GM21723 (cell line): ENCODE measurements around the gene AHCYL2.
"Not testable (repeated sequence)": the region's sequence is repeated elsewhere in the genome, so short reads cannot be mapped to it uniquely, and the experiment has no call there.

ENCODE experiments used
- ATAC-seq: cut with Tn5 transposase; IDR thresholded peaks from one replicate; pipeline ENCODE4 v1.9.1; 2021; ENCODE audit warnings: mild to moderate bottlenecking, moderate library complexity; ENCODE audit not compliant: unreplicated experiment

Gene AHCYL2

DNA sequence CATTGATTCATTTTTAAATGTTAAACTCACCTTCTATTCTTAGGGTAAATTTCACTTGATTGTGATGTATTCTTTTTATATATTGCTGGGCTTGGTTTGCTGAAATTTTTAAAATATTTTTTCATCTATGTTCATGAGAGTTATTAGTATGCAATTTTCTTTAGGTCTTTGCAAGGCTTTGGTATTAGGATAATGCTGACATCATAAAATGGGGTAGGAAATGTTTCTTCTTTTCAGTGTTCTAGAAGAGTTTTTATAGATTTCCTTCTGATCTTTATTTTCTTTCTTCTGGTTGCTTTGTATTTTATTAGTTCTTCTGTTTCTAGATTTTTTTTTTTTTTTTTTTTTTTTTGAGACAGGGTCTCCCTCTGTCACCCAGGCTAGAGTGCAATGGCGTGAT is 56.3 kb downstream of the AHCYL2 start:
- ATAC-seq = no peak

DNA sequence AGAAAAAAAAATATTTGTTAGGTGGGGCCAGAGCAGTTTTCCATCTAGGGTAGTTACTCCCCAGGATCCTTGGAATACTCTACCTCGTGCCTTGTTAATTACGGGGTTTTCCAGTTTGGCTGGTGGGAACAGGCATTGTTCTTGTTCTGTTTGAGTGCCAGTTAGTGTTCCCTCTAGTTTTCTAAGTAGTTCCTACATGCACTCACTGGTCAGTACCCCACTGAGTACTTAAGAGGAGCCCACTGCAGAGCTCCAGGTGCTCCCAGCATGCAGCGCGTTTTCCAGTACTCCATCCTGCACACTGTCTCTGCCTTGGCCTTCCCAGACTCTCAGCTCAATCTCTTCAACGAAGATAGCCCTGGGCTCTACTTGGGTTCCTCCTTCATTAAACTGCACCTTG is 58.0 kb downstream of the AHCYL2 start:
- no peak for ATAC-seq

DNA sequence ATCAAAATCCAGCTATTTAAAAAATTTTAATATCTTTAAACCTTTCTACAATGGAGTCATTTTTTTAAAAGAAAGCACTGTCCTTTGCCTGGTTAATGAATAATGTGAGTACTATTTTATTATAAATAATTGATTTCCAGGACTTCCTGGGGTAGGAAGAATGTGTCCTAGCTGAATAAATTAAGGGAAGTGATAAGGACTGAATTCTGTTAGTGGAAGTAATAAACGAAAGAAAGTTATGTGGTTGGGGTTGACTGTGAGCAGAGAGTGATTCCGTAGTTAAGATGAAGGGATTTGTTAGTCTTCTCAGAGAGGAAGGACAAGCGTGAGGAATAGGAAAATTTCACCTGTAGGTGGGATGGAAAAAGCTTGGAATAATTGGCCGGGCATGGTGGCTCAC is 59.1 kb downstream of the AHCYL2 start:
- no peak for ATAC-seq

DNA sequence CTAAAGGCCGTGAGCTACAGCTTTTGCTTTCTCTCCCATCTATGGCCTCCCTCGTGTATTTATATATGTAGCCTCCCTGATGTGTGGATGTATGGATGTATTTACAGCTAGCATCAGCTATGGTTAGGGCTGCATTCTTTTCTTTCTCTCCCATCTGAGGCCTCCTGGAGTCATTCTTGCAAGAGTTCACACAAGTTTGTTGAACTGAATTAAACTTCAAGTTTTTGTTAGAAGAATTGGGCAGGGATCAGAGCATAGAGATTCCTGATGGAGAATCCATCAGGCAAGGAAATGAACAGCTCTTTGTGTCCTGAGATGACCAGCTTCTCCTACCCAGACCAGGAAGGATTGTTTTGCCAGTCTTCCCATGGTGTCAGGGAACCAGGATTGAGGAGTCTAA is 60.3 kb downstream of the AHCYL2 start:
- ATAC-seq = no peak

DNA sequence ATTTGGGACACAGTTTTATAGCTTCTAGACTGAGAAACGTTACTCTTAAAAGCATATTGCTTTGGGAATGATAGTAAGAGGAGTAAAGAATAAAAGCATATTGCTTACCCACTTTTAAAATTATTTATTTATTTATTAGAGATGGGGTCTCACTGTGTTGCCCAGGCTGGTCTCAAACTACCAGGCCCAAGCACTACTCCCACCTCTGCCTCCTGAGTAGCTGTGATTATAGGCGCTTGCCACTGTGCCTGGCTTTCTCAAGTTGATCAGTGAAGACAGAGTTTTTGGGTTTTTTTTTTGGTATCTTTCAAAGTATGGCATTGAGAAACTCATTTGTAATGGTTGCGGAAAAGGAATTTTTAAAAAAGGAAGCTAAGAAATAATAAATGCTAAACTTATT is 68.0 kb downstream of the AHCYL2 start:
- ATAC-seq = no peak

DNA sequence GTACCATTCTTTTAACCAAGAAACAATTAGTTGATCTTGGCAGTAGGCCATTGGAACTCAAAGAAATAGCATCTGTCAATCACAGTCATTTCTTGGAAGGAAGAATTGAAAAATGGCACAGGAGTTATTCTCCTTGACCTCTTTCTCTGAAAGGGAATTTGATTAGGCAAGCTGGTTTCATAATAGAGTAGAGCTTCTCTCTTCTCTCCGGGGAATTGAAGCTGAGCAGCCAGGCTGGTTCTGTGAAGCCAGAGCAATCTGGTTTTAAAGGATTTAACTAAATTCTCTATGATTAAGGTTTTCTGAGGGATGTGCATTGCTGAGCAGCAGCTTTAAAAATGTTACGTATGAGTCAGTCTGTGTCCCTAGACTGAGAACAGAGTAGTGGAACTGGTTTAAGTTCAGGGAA is 70.2 kb downstream of the AHCYL2 start:
- ATAC-seq = no peak

DNA sequence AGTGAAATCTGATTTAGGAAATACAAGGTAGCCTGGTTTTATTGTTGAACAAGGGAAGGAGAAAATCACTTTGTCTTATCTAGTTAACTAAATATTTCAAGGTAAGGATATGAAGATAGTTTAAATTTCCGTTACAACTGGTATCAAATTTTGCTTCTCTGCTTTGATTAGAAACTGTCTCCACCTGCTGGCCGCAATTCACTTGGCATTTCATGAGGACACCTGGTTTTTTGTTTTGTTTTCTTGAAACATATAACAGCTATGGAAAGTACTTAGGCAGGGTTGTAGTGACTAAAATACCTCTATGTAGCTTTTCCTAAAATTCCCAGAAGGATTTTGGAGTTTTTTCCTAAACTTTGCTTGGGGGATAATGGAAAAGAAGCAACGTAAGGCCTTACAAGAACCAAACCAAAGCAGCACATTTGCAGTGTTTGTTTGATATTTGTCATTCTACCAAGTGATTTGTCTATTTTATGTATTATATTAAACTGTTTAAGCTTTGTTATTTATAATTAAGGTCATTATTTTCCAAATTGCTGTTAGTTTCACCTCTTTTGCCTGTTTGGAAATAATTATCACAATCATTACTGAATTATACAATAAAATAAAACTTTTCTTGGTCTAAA is 73.6 kb downstream of the AHCYL2 start:
- no peak for ATAC-seq

DNA sequence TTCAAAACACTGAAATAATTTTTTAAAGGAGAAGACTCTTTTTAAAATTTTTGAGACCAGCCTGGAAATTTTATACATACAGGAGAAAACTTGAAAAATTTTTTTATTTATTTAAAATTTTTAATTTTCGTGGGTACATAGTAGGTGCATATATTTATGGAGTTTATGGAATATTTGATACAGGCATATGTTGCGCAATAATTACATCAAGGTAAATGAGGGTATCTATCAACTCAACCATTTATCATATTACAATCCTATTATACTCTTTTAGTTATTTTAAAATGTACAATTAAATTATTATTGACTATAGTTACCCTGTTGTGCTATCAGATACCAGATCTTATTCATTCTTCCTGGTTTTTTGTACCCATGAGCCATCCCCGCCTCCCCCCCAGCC is 75.1 kb downstream of the AHCYL2 start:
- no peak for ATAC-seq

DNA sequence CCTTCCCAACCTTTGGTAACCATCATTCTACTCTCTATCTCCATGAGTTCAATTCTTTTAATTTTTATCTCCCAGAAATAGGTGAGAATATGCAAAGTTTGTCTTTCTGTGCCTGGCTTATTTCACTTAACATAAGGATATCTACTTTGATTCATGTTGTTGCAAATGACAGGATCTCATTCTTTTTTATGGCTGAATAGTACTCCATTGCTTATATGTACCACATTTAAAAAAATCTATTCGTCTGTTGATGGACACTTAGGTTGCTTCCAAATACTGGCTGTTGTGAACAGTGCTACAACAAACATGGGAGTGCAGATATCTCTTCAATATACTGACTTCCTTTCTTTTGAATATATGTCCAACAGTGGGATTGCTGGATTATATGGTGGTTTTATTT is 75.5 kb downstream of the AHCYL2 start:
- ATAC-seq = not testable (repeated sequence)

DNA sequence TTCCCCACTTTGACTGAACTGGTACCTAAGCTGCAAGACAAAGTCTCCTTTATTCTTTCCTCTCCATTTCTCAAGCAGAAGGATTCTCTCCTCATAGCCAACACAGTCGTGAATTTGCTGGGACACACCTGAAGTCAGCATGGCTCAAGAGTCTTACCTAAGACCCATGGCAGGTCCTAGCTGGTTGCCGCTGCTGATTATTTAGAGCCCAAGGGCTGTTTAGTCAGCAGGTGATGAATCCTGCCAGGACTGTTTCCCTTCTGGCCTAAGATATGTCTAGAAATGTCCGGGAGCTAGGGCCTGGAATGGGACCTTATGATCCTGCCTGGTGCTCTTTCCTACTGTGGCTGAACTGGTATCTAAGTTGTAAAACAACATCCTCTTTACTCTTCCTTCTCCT is 82.8 kb downstream of the AHCYL2 start:
- no peak for ATAC-seq

DNA sequence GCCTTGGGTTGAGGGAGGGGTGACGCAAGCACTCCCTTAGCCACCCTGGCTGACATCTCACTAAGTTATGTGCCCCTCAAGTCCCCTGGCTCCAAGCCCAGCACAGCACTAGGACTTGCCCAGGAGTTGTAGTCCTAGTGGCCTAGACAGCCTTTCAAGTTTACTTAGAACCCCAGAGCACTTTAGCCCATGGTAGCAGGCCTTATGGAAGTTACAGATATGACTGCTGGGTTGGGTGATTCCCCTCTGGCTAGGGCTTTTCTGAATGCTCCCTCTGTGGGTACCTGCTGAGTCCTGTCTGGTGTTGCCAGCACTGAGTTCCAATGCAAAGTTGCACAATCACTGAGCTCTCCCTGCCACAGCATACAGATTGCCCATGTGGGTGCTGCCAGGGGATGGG is 83.2 kb downstream of the AHCYL2 start:
- no peak for ATAC-seq

DNA sequence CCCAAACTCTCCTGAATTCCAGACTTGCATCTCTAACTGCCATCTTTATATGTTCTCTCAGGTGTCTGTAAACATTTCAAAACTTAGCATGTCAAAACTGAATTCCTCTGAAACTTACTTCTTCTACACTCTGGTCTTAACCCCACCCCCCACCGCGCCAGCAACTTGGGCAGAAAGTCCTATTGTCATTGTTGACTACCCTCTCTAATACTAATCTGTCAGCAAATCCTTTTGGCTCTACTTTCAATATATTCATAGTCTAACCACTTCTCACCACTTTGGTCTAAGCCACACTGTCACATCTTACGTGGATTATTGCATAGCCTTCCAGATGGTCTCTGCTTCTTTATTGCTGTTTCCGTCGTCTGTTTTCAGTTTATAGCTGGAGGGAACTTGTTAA is 86.6 kb downstream of the AHCYL2 start:
- ATAC-seq = no peak

DNA sequence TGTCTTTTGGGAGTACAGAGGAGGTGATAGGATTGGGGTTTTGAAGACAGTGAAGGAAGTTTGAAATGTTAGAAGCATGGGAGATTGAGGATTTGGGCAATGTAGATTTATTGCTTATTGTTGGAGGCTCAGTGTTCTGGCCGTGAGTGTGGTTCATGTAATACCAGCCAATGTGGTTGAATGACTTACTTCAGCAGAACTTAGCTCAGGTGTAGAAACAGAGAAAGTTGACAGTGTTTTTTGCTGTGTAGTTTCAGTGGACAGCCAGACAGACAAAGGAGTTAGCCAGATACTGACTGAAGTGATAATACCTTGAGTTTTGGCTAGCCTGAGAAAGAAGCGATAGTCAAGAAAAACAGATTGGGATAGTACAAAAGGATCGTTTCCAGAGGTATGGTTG is 88.5 kb downstream of the AHCYL2 start:
- ATAC-seq = no peak

DNA sequence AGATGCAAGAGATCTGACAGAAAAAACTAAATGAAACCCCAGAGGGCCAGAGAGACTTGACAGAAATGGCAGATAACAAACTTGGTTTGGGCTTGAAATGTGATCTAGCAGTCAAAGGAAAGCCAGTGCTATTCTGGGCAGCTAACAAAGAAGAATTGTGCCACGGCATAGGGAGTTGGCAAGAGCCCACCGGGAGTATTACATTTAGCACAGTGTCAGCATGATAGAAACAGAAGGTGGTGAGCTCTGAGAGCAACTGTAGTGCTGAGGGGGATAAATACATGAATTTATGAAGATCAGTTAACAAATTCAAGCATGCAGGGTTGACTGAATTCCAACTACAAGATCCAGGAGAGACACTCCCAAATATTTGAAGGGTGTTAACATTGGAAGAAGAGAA is 91.1 kb downstream of the AHCYL2 start:
- no peak for ATAC-seq

DNA sequence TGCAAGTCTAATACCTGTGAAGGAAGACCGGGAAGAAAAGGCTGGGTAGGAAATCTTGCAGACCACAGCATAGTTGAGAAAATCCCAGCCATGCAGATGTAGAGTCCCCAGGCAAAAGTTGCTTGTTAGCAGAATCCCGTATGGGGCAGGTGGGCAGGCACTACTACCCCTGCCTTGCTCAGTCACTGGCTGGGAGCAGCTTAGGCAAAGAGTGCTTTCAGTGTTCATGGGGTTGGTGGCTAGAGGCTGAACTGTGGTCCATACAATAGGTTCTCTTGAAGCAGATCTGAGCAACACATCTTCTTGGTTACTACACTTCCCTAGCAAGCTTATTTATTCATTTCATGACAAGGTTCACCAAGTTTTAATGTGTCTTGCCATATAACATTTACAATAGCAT is 92.6 kb downstream of the AHCYL2 start:
- ATAC-seq = no peak

DNA sequence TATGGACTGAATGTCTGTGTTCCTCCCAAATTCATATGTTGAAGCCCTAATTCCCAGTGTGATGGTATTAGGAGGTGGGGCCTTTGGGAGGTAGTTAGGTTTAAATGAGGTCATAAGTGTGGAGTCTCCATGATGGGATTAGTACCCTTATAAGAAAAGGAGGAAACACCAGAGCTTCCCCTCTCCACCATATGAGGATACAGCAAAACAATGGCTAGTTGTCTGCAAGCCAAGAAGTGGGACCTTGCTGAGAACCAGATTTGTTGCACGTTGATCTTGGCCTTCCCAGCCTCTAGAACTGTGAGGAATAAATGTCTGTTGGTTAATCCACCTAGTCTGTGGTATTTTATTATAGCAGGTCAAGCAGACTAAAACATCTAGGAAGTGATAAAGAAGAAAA is 102.2 kb downstream of the AHCYL2 start:
- ATAC-seq = no peak

DNA sequence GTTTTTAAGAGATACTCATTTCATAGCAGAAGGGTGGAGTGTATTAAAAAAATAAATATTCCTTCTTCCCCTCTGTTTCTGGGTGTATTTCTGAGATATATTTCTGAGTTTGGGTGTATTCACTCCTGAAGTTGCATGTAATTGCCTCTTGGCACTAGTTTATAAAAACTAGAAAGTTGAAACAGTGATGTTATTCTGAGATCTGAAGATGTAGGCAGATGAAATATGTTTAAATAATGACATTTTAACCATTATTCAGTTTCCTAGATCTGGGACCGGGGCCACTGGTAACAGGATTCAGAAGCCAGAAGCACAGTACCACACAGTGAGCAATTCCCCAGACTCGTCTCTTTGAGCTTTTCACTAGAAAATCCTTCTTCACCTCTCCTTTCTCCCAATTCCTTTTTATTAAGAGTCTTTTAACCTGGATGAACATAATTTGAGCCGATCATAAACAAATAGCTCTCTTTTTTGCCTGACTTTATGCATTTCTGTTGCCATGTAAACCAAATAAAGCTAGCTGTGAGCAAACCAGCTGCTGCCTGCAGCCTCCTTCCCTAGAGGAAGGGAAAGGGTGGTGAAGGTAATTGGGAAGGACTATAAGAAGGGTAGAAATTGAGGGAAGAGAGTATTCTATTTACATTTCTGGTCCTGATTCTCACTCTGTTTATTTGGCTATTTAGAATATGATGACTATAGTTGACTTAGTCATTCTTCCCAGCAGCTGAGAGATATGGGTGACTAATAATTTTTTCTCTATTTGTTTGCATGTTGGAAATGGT is 107.6 kb downstream of the AHCYL2 start:
- ATAC-seq = no peak

DNA sequence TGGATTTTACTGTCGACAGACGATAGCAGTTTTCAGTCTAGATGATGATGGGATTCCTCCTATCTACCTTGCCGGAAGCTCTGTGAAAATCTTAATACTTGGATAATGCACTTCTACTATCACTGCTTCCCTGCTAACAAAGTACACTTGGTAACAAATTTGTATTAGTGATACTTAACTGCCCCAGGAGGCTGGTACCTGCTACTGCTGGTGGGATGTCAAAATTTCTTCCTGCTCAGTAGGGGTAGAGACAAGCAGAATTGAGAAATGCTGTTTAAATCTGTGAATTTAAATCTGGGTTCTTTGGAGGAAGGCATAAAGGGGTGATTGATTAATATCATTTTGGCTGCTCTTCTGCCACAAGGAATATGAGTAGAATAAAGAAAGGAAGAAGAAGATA is 109.6 kb downstream of the AHCYL2 start:
- ATAC-seq = no peak

DNA sequence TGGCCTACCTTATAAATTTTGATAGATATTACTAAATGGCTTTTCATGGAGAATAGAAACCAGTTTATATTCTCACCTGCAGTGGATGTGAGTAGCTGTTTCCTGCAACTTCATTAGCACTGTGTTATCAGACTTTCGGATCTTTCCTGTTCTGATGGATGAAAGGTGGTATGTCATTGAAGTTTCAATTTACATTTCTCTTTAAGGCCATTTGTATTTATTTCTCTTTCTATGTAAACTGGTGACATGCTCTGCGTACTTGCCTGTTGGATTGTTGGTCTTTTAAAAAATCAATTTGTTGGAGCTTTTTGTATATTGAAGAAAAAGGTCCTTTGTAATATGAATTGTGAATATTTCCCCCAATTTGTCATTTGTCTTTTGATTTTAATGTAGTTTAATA is 113.6 kb downstream of the AHCYL2 start:
- ATAC-seq = no peak

DNA sequence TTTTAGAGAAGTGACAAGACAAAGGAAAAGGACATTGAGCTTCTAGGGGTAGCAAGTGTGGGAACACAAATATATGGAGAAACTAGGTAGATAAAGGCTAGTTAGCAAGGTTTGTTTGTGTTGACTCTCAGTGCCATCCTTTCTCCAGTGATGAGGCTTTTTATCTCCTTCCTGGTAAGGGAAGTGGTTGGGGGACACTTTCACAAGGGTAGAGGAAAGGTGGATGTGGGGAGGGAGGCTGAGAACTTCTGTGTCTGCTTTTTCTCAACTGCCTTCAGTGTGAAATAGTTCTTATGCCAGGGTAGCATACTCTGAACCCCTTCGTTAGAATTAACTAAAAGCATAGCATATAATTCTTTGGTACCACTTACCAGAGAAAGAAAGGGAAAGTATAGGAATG is 116.4 kb downstream of the AHCYL2 start:
- ATAC-seq = no peak

DNA sequence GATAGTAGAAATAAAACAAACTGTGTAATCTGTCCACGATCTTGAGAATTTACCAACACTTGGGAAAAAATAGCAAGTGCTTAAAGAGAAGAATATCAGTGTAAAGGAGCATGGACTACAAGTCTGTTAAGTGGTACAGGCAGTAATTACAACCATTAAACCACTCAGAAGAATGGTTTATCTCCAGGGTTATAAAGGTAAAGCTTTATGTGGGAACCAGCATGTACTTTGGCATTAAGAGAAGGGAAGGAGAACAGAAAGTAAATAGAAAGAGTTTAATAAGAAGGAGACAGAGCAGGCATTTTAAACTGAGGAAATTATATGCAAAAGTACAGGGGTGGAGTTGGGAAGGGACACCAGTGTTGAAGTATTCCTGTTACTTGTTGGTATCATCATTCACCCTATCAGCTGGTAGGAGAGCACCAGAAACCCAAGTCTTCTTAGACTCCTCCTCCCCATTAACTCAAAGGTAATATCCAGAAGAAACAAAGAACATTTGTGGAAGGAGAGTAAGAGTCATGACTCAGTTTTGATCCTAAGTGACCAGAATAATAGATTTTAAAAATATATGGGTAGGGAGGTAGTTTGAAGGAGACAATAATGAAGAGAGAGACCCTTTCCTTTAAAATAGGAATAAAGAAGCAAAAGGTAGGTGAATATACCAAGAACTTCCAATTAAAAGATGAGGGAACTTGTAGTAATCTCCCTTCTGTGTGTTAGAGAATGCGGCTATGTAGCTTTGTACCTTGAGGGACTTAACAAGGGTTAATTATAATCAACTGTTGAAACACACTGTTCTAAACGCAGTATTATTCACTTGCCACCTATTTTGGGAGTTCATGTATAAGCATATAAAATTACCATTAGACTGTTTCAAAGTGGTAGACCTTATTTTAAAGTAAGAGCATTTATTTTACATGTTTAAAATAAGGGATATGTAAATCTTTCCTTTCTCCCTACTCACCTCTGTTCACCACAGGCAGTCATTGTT is 117.3 kb downstream of the AHCYL2 start:
- ATAC-seq = no peak
